Measurements from ENCODE around the gene HBZ. TPM values are rescaled to one million over a fixed set of nuclear protein-coding genes. Genes with fewer than 3 reads are reported as not detected.
"Not testable (repeated sequence)": the region's sequence is repeated elsewhere in the genome, so short reads cannot be mapped to it uniquely, and the experiment has no call there.

HBZ gene
- total and polyA plus RNA-seq, 2 donors (not counting 1 experiment from before 2014, with no cell fraction given), result not detected

DNA sequence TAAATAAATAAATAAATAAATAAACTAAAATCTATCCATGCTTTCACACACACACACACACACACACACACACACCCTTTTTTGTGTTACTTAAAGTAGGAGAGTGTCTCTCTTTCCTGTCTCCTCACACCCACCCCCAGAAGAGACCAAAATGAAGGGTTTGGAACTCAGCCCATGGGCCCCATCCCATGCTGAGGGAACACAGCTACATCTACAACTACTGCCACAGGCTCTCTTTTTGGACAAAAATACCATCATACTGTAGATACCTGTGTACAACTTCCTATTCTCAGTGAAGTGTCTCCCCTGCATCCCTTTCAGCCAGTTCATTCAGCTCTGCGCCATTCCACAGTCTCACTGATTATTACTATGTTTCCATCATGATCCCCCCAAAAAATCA lies 18.3 kb downstream of the HBZ start:
- no peak overlapping the region for H3K4me2 ChIP-seq (ENCODE audit: extremely low read depth, insufficient read depth, low read length)
- peaks cover 39% of the 10 kb centered on the region for H3K27me3 ChIP-seq (ENCODE audit: control insufficient read depth, insufficient read depth, low read length)
- H3K27ac ChIP-seq (ENCODE audit: insufficient read depth, low read length), result no peak overlapping the region

DNA sequence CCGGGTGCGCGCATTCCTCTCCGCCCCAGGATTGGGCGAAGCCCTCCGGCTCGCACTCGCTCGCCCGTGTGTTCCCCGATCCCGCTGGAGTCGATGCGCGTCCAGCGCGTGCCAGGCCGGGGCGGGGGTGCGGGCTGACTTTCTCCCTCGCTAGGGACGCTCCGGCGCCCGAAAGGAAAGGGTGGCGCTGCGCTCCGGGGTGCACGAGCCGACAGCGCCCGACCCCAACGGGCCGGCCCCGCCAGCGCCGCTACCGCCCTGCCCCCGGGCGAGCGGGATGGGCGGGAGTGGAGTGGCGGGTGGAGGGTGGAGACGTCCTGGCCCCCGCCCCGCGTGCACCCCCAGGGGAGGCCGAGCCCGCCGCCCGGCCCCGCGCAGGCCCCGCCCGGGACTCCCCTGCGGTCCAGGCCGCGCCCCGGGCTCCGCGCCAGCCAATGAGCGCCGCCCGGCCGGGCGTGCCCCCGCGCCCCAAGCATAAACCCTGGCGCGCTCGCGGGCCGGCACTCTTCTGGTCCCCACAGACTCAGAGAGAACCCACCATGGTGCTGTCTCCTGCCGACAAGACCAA lies 20.0 kb downstream of the HBZ start, which contains the start of gene HBA2:
TSS of gene HBA2 (plus strand) at position 503 of the 568 bp plus-strand sequence. CDS start at position 540, 37 bp downstream.
- DNase-seq (ENCODE audit: low read depth in 2 of 2); H3K4me3 ChIP-seq (replicated peaks in 1 of 4; ENCODE audit: control extremely low read depth in 1 of 4, insufficient read depth in 1 of 4, low read depth in 3 of 4, low read length in 4 of 4); H3K36me3 ChIP-seq (ENCODE audit: control insufficient read depth, insufficient read depth, low read length); H3K27ac ChIP-seq (ENCODE audit: insufficient read depth, low read length); H3K4me1 ChIP-seq (ENCODE audit: control insufficient read depth, extremely low read depth, insufficient read depth, low read length); H4K20me1 ChIP-seq (ENCODE audit: control insufficient read depth, extremely low read depth, insufficient read depth, low read length); H3K9me3 ChIP-seq (ENCODE audit: control insufficient read depth, insufficient read depth, low read depth, low read length); H2AFZ ChIP-seq (ENCODE audit: low read length); H3K79me2 ChIP-seq (ENCODE audit: control insufficient read depth, insufficient read depth, low read length); H3K9ac ChIP-seq (ENCODE audit: insufficient read depth, low read length); H3K4me2 ChIP-seq (ENCODE audit: extremely low read depth, insufficient read depth, low read length): not testable (repeated sequence)
- H3K27me3 ChIP-seq (ENCODE audit: control insufficient read depth, insufficient read depth, low read length), result peaks cover 25% of the 10 kb centered on the region

More for the DNA sequence above, 18.3 kb downstream of the HBZ start:
- Histone ChIP-seq H3K9ac (ENCODE audit: insufficient read depth, low read length) (no peak overlapping the region), H3K79me2 (ENCODE audit: control insufficient read depth, insufficient read depth, low read length) (no peaks in the 10 kb centered on the region), H3K36me3 (ENCODE audit: control insufficient read depth, insufficient read depth, low read length) (no peaks in the 10 kb centered on the region), H3K4me1 (ENCODE audit: control insufficient read depth, extremely low read depth, insufficient read depth, low read length) (no peaks in the 10 kb centered on the region), H4K20me1 (ENCODE audit: control insufficient read depth, extremely low read depth, insufficient read depth, low read length) (no peaks in the 10 kb centered on the region), H2AFZ (ENCODE audit: low read length) (no peak overlapping the region), H3K9me3 (ENCODE audit: control insufficient read depth, insufficient read depth, low read depth, low read length) (no peaks in the 10 kb centered on the region), H3K4me3 (replicated peaks in 1 of 4; ENCODE audit: control extremely low read depth in 1 of 4, insufficient read depth in 1 of 4, low read depth in 3 of 4, low read length in 4 of 4) (no peak overlapping the region)
- TF ChIP-seq, protein P1, sequence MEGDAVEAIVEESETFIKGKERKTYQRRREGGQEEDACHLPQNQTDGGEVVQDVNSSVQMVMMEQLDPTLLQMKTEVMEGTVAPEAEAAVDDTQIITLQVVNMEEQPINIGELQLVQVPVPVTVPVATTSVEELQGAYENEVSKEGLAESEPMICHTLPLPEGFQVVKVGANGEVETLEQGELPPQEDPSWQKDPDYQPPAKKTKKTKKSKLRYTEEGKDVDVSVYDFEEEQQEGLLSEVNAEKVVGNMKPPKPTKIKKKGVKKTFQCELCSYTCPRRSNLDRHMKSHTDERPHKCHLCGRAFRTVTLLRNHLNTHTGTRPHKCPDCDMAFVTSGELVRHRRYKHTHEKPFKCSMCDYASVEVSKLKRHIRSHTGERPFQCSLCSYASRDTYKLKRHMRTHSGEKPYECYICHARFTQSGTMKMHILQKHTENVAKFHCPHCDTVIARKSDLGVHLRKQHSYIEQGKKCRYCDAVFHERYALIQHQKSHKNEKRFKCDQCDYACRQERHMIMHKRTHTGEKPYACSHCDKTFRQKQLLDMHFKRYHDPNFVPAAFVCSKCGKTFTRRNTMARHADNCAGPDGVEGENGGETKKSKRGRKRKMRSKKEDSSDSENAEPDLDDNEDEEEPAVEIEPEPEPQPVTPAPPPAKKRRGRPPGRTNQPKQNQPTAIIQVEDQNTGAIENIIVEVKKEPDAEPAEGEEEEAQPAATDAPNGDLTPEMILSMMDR (conservative IDR thresholded peaks at IDR 0.05 in 1 of 2, IDR thresholded peaks at IDR 0.05 in 1 of 2; ENCODE audit: low read depth in 1 of 2, low read length in 2 of 2), result no peak
- TF ChIP-seq EZH2 (IDR thresholded peaks at IDR 0.05; ENCODE audit: low read length, missing control alignments), result no peak
- no peak for DNase-seq (ENCODE audit: low read depth in 2 of 2)

DNA sequence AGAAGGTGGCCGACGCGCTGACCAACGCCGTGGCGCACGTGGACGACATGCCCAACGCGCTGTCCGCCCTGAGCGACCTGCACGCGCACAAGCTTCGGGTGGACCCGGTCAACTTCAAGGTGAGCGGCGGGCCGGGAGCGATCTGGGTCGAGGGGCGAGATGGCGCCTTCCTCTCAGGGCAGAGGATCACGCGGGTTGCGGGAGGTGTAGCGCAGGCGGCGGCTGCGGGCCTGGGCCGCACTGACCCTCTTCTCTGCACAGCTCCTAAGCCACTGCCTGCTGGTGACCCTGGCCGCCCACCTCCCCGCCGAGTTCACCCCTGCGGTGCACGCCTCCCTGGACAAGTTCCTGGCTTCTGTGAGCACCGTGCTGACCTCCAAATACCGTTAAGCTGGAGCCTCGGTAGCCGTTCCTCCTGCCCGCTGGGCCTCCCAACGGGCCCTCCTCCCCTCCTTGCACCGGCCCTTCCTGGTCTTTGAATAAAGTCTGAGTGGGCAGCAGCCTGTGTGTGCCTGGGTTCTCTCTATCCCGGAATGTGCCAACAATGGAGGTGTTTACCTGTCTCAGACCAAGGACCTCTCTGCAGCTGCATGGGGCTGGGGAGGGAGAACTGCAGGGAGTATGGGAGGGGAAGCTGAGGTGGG lies 20.9 kb downstream of the HBZ start:
- not testable (repeated sequence) for H3K79me2 ChIP-seq (ENCODE audit: control insufficient read depth, insufficient read depth, low read length); DNase-seq (ENCODE audit: low read depth in 2 of 2); H3K9me3 ChIP-seq (ENCODE audit: control insufficient read depth, insufficient read depth, low read depth, low read length); H3K9ac ChIP-seq (ENCODE audit: insufficient read depth, low read length); H3K36me3 ChIP-seq (ENCODE audit: control insufficient read depth, insufficient read depth, low read length); H3K4me2 ChIP-seq (ENCODE audit: extremely low read depth, insufficient read depth, low read length); H3K4me3 ChIP-seq (replicated peaks in 1 of 4; ENCODE audit: control extremely low read depth in 1 of 4, insufficient read depth in 1 of 4, low read depth in 3 of 4, low read length in 4 of 4); H2AFZ ChIP-seq (ENCODE audit: low read length); H3K4me1 ChIP-seq (ENCODE audit: control insufficient read depth, extremely low read depth, insufficient read depth, low read length); H4K20me1 ChIP-seq (ENCODE audit: control insufficient read depth, extremely low read depth, insufficient read depth, low read length); H3K27ac ChIP-seq (ENCODE audit: insufficient read depth, low read length)
- H3K27me3 ChIP-seq (ENCODE audit: control insufficient read depth, insufficient read depth, low read length), result peaks cover 27% of the 10 kb centered on the region

DNA sequence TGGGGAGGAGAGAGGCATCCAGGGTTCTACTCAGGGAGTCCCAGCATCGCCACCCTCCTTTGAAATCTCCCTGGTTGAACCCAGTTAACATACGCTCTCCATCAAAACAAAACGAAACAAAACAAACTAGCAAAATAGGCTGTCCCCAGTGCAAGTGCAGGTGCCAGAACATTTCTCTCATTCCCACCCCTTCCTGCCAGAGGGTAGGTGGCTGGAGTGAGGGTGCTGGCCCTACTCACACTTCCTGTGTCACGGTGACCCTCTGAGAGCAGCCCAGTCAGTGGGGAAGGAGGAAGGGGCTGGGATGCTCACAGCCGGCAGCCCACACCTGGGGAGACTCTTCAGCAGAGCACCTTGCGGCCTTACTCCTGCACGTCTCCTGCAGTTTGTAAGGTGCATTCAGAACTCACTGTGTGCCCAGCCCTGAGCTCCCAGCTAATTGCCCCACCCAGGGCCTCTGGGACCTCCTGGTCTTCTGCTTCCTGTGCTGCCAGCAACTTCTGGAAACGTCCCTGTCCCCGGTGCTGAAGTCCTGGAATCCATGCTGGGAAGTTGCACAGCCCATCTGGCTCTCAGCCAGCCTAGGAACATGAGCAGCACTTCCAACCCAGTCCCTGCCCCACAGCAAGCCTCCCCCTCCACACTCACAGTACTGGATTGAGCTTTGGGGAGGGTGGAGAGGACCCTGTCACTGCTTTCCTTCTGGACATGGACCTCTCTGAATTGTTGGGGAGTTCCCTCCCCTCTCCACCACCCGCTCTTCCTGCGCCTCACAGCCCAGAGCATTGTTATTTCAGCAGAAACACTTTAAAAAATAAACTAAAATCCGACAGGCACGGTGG lies 21.7 kb downstream of the HBZ start:
- not testable (repeated sequence) for H4K20me1 ChIP-seq (ENCODE audit: control insufficient read depth, extremely low read depth, insufficient read depth, low read length); H3K27ac ChIP-seq (ENCODE audit: insufficient read depth, low read length); H3K9me3 ChIP-seq (ENCODE audit: control insufficient read depth, insufficient read depth, low read depth, low read length); H3K4me1 ChIP-seq (ENCODE audit: control insufficient read depth, extremely low read depth, insufficient read depth, low read length); H3K79me2 ChIP-seq (ENCODE audit: control insufficient read depth, insufficient read depth, low read length); H3K4me2 ChIP-seq (ENCODE audit: extremely low read depth, insufficient read depth, low read length); H3K36me3 ChIP-seq (ENCODE audit: control insufficient read depth, insufficient read depth, low read length); H2AFZ ChIP-seq (ENCODE audit: low read length); H3K9ac ChIP-seq (ENCODE audit: insufficient read depth, low read length); H3K4me3 ChIP-seq (replicated peaks in 1 of 4; ENCODE audit: control extremely low read depth in 1 of 4, insufficient read depth in 1 of 4, low read depth in 3 of 4, low read length in 4 of 4)
- H3K27me3 ChIP-seq (ENCODE audit: control insufficient read depth, insufficient read depth, low read length), result peaks cover 23% of the 10 kb centered on the region
- DNase-seq (ENCODE audit: low read depth in 2 of 2), result peak; percentile 11 to 33
